GM19025 (cell line): ENCODE data around the gene AGL.
"Not testable (repeated sequence)": the region's sequence is repeated elsewhere in the genome, so short reads cannot be mapped to it uniquely, and the experiment has no call there.

ENCODE experiments used
- ATAC-seq: cut with Tn5 transposase; IDR thresholded peaks from one replicate; pipeline ENCODE4 v1.9.1; 2021; ENCODE audit warnings: mild to moderate bottlenecking, low read depth, moderate library complexity; ENCODE audit not compliant: unreplicated experiment

The AGL gene

GRCh38 chr1:99849744-99850458 lies at the start of gene AGL:
AGL (plus strand) TSS chr1:99850361; CDS start chr1:99851043, 682 bp downstream.
- peak; percentile 99 for ATAC-seq

GRCh38 chr1:99801584-99801983 lies 48.6 kb upstream of the AGL start:
- no peak for ATAC-seq

GRCh38 chr1:99806882-99807281 lies 43.3 kb upstream of the AGL start:
- ATAC-seq = no peak

GRCh38 chr1:99808391-99809115 lies 41.6 kb upstream of the AGL start:
- peak; percentile 91 for ATAC-seq

GRCh38 chr1:99811075-99811474 lies 39.1 kb upstream of the AGL start:
- no peak for ATAC-seq

GRCh38 chr1:99811747-99812146 lies 38.4 kb upstream of the AGL start:
- ATAC-seq = no peak

- no peak for ATAC-seq
These were observed 35.7 kb upstream of the AGL start for GRCh38 chr1:99814373-99814900.

- ATAC-seq = no peak
These were observed 33.5 kb upstream of the AGL start for GRCh38 chr1:99816656-99817055.

GRCh38 chr1:99818063-99818699 lies 32.0 kb upstream of the AGL start:
- ATAC-seq = no peak

- ATAC-seq = peak; percentile 91
These were observed 29.6 kb upstream of the AGL start for GRCh38 chr1:99820546-99820945.

- ATAC-seq = no peak
These were observed 25.1 kb upstream of the AGL start for GRCh38 chr1:99825098-99825497.

GRCh38 chr1:99825702-99826101 lies 24.5 kb upstream of the AGL start:
- no peak for ATAC-seq

GRCh38 chr1:99827970-99828369 lies 22.2 kb upstream of the AGL start:
- ATAC-seq = no peak

- ATAC-seq = no peak
These were observed 20.9 kb upstream of the AGL start for GRCh38 chr1:99829269-99829668.

GRCh38 chr1:99833911-99834310 lies 16.2 kb upstream of the AGL start:
- not testable (repeated sequence) for ATAC-seq

GRCh38 chr1:99836171-99837103 lies 13.7 kb upstream of the AGL start:
- not testable (repeated sequence) for ATAC-seq

GRCh38 chr1:99840353-99840752 lies 9.8 kb upstream of the AGL start:
- ATAC-seq = not testable (repeated sequence)

GRCh38 chr1:99843760-99844159 lies 6.4 kb upstream of the AGL start:
- ATAC-seq = no peak

- not testable (repeated sequence) for ATAC-seq
These were observed 5.0 kb upstream of the AGL start for GRCh38 chr1:99845201-99845600.

GRCh38 chr1:99849413-99849743 lies 783 bp upstream of the AGL start:
- ATAC-seq = no peak
